HG03571 (cell line): ENCODE results near the gene RYR2.

Experiments
- ATAC-seq: cut with Tn5 transposase; IDR thresholded peaks from one replicate; pipeline ENCODE4 v1.9.1; 2021; ENCODE audit not compliant: unreplicated experiment

The RYR2 gene

DNA sequence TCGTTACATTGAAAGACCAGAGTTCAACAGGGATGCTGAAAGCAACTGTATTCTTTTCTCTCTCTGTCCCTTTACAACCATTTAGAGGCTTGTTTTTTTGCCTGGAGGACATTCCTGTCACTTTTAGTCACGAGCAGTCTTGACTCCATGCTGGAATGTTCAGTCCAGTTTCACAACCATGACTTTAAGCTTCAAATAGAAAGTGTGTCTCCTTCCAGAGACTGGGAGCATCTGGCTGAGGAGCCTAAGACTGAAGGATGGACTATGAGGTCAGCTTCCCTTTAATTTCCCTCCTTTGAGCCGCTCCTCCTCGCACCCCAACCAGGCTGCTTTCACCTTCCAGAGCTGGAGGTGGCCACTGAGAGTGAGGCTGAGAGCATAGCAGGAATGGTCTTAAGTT is 10.5 kb upstream of the RYR2 start:
- no peak for ATAC-seq

DNA sequence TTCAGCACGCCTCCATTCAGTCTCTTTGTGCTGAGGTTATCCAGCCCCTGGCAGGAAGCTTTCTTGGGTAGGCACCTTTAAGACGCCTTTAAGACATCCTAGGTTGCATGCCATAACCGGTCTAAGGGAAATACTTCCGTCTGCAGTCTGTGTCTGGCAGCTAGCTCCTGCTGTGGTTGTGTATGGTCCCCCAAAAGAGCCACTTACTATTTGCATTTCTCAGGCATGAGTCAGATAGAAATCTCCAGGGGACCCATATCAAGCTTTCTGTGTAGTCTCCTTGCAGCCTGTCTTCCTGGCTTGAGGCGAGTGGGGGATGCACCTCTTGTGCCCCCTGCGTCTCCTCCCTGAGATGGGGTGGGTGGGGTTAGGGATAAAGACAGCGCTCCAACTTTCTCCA is 10.0 kb upstream of the RYR2 start:
- peak; percentile 67 for ATAC-seq

DNA sequence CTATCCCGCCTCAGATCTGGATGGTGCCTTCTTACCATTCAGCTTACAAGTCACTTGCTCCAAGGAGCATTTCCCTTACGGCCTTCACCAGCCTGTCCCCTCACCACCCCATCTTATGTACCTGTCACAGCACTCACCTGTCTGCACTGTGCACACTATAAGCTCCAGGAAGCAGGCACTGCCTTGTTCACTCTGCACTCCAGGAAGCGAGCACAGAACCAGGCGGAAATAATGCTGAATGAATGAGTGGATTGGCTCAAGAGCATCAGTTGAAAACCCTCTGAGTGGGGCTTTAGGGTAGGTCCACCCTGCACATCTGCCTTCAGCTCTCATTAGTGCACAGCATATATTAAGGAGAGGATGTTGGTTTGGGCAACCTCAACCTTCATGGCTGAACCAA is 8.9 kb upstream of the RYR2 start:
- ATAC-seq = no peak

DNA sequence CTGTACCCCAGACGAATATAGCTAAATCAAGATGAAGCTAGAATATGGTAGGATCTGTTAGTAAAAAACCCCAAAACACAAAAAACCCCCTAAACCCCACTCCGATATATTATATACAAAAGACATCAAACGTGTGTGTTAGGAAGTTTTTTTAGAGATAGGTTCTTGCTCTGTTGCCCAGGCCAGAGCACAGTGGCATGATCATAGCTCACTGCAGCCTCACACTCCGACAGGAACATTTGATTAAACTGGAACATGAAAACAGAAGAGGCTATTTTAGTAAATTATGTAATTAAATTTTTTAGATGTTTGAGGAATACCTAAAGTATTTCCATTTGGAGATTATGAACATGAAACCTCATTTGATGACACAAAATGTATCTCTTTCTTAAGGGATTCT is 8.2 kb upstream of the RYR2 start:
- no peak for ATAC-seq

DNA sequence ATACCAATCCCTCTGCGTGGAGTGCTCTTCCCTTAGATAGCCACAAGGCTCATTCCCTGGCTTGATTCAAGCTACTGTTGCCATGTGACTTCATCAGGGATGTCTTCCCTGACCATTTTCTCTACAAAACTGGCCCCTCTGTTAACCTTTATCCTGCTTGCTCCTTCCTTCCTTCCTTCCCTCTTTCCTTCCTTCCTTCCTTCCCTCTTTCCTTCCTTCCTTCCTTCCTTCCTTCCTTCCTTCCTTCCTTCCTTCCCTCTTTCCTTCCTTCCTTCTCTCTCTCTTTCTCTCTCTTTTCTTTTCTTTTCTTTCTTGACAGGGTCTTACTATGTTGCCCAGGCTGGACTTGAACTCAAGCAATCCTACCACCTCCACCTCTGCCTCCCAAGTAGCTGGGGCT is 6.2 kb upstream of the RYR2 start:
- ATAC-seq = no peak

DNA sequence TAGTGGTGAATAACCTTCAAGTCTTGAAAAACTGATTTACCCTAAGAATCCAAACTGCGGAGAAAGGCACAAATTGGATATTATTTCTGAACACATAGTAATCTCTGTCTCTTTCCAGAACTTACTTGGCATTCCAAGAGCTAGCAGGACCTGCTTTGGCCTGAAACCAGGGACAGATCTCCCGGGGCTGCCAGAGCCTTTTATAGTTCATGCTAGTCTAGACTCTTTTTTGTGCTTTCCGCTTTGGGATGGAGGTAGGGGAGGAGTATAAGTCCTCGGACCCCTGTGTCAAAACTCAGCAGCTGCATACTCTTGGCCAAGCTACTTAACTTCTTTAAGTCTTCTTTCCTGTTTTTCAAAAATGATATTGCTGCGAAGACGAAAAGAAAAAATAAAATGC is 3.8 kb upstream of the RYR2 start:
- no peak for ATAC-seq

DNA sequence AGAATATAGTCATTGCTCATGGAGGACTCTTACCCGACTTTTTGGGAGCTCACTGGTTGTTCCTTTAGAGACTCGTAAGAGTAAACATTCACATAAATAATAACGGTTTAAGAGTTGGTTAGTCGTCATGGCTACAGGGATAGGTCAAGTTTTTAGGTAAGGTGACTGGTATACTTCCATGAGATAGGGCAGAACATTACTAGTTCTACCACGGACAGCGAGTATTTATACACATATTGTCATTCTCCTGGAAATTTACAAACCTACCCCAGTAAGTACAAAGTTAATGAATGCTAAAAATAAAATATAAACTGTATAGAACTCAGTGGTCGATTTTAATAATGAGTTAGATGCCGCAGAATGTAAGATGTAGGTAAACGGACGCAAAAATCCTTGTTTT is 1.2 kb upstream of the RYR2 start:
- ATAC-seq = no peak

DNA sequence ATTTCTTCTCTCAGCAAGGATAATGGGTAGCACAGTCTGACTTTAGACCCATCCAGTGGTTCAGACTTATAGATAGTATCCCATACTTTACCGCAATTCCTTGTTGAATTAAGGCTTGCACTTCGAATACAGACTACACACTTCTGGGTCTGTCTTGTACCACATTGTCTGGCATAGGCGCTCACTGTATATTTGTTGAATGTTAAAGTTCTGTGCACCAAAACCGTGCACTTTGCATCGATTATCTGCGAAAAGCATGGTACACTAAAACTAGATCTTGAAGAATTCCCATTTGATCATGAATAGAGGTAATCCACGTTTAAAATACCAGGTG is 556 bp upstream of the RYR2 start:
- ATAC-seq = no peak

DNA sequence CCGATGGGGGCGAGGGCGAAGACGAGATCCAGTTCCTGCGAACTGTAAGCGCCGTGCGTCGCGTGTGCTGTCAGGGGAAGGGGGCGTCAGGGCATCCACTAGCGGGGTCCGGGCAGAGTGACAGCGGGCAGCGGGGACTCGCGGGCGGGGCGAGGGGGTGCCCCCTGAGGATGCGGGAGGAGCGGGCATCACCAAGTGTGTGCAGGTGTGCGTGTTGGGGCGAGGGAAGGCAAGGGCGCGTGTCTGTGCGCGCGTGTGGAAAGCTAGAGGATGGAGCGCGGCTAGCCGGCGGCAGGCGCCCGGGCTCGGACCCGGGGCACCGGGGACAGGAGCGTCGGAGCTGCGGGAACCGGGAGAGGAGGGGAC is 525 bp downstream of the RYR2 start:
- ATAC-seq = no peak

DNA sequence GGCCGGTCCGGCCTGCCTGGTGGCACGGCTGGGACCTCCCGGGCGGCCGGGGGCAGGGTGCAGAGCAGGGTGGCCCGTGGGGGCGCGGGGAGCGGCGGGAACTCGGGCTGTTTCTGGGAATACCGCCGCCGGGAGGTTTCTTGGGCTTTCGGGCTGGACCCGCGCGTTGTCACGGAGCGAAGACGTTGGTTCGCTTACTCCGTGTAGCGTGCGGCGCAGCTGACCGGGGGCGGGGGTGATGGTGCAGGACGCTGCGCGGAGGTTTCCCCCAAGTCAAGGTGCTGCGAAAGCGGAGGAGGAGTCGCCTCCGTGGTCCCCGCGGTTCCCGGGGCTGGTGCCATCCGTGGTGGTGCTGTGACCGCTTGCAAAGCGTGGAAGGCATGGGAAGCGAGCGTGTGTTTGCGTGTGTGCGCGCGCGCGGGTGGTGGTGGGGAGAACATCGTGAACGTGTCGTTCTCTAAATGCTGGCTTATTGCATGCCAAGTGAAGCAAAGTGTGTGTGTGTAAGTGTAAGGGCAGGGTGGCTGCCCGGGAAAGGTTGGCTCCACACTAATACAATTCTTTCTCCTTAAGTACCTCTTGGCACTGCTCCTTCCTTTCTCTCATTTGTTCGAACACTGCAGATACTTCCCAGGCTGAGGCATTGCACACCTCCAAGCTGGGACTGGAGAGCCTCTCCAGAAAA is 1.1 kb downstream of the RYR2 start:
- no peak for ATAC-seq

DNA sequence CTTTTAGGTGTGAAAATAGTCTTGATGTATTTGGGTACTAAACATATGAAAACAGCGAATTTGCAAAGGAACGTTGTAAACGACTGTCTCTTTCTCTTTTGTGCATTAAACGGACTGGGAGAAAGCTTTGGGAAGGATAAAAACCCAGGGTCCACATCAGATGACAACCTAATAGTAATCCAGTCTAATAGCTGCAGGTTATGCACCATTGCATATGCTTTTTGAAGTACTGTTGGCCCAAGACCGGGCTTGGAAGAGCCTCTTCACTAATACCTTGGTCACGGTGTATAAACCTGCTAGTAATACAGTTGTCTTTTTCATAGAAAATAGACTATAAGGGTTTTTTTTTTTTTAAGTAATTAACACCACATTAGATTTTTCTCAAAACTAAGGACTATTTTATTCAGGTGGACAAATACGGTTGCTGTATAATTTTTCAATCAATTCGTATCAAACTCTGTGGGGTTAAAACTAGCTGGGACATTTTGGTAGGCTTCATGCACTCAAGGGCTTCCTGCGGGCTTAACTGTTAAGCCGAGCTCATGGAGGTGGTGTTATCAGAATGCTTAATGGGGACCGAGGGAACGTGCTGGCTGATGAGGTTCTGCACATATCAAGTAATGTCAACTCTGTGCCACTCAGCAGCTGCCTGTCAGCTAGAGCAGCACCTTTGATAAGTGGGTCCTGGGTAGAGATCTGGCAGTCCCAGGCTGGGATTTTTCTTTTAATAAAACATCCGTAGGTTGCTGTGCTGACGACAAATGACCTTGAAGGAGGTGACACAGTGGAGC is 2.1 kb downstream of the RYR2 start:
- no peak for ATAC-seq

DNA sequence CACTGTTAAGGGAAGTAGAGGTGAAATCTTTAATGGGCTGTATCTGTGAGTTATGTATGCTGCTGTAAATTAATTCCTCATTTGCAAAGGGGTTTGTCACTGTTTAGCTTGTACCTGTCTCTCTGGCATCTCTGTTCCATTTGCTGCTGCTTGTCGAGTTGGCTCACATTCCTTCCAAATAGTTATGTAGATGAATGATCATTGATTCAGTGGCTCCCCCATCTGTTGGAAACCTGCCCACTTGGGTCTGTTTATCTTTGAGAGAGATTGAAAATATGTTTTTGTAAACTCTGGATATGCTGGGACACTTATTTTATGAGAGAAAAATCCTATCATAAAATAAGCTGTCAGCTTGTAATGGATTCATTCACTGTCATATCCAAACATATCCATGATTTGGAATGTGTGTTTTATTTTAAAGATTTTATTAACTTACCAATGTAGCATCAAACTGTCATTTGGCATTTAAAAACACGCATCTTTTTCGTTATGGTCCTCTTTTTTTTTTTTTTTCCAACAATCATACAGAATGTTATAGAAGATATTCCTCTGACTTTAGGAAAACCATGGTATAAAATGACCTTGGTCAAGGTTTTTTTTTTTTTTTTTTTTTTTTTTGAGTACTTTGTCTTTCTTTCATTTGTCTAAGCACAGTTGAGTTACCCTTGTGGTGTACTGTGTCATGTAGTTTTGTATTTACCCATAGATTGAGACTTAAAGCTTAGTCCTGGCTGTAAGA is 3.5 kb downstream of the RYR2 start:
- no peak for ATAC-seq

DNA sequence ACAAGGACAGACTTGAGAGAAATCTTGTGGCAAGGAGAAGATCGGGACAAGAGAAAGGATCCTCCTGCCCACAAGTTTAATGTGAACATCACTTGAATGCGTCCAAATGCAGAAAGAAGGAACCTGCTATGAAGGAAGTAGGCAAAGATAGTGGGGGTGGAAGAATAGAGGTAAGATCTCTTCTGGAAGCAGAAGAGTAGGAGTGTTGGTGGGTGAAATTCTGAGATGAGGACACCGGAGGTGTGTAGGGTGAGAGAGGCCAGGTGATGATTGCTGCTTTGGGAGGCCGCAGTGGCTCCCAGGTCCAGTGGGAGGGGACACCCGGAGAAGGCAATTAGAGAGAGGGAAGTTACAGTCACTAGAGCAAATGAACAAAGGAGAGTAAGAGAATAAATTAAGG is 6.8 kb downstream of the RYR2 start:
- no peak for ATAC-seq

DNA sequence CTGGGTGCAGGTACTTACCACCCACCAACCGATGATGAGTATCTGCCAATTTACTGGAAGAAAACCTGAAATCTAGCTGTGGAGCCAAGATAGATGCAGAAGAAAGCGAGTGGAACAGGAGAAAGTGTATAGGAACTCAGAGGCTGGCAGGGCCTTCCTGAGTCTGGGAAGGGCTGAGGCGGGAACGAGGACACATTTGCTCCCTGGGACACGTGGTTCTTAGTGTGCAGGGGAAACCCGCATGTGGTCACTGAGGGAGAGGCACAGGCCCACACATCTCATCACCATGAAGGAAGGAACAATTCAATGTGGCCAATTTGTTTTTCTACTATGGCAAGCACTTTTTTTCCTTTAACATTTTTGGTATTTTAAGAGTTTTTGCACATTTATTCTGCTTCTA is 8.2 kb downstream of the RYR2 start:
- no peak for ATAC-seq

DNA sequence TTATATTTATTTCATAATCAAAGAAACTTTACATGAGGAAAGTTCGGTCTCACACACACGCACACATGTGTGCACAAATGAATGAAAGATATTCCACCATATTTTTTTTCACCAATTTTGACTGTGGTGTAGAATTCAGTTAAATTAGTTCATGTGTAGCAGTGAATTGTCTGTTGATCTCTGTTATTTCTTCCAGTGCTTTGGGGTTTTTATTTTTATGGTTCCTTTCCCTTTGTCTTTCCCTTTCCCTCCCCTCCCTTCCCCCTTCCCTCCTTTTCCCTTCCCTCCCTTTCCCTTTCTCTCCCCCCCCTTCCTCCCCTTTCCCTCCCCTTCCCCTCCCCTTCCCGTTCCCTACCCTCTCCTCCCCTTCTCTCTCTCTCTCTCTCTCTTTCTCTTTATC is 8.9 kb downstream of the RYR2 start:
- no peak for ATAC-seq

DNA sequence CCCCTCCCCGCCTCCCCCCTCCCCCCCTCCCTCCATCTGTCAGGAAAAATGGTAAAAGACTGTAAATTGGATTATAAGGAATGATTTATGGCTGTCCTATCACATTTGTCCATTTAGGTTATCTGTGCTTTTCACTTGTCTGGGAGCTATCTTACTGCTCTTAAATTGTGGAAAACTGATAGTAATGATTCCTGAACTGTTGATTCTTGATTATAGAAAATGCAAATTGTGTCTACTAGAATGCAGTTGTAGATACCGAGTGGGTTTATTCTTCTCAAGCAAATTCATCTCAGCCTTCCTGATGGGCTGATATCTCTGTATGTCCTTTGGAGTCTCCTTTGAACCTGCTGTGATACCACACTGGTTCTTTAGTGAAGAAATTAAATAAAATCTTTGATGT is 12.3 kb downstream of the RYR2 start:
- ATAC-seq = no peak

DNA sequence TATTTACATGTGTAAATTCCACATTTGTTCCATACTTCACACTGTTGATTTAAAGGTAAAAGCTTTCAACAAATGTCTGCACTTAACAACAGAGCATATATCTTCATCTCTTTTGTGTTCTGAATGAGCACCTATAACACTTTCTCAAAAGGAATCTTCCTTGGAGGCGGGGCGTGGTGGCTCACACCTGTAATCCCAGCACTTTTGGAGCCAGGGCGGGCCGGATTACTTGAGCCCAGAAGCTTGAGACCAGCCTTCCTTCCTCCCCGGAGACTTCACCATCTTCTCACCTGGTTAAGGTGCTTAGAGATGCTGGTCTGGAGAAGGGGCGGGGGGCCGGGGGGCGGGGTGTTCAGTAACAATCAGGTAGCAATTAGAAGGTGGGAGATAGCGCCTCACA is 16.5 kb downstream of the RYR2 start:
- no peak for ATAC-seq

DNA sequence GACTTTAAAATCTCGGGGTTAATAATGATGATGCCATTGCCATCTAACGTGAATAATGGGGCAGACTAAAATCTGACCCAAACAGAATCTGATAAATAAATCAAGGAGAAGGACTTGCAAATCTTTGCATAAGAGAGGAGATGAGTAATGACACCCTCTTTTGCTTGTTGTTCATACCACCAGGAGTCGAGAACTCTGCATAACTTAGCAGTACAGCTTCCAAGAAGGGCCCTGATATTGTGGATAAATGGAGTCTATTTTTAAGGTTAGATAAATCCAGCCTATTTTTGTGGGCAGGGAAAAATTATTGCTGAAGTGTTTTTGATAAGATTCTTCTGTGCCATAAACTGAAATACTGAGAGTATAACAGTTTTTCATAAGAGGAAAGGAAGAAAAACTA is 17.3 kb downstream of the RYR2 start:
- ATAC-seq = no peak

DNA sequence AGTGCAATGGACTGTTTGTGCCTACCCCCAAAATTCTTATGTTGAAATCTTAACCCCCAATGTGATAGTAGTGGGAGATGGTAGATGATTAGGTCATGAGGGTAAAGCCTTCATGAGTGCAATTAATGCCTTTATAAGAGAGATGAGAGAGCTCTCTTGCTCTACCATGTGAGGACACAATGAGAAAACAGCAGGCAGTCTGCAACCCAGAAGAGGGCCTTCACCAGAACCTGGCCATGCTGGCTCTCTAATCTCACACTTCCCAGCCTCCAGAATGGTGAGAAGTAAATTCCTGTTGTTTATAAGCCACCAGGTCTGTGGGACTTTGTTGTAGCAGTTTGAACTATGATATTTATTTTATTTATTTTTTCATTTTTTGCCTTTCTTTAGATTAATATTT is 21.0 kb downstream of the RYR2 start:
- no peak for ATAC-seq

DNA sequence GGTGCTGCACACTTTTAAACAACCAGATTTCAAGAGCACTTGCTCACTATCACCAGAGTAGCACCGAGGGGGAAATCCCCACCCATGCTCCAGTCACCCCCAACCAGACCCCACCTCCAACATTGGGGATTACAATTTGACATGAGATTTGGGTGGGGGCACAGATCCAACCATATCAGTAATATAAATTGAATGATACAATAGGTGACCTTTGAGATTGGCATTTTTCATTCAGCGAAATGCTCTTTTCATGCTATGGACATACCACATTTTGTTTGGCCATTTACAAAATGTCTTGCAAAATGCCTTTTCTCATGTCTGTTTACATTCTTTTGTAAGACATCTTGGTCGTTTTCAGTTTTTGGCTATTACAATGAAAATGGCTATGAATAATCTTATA is 23.9 kb downstream of the RYR2 start:
- no peak for ATAC-seq

DNA sequence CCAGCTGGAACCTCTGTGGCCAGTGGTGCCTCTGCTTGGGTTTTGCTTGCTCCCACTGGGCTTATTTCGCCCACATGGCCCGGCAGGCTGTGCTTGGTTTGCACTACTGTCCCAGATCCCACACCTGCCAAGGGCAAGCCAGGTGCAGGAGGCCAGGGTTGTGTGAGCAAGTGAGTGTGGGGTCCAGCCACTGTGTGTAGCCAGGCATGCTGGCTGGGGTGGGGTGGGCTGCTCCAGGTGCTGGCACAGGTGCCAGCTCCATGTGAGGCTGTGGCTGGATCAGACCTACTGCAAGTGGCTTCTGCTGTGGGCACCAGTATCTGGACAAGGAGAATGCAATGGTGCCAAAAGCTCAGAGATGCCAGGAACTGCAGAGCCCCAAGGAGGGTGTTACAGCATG is 28.5 kb downstream of the RYR2 start:
- no peak for ATAC-seq

DNA sequence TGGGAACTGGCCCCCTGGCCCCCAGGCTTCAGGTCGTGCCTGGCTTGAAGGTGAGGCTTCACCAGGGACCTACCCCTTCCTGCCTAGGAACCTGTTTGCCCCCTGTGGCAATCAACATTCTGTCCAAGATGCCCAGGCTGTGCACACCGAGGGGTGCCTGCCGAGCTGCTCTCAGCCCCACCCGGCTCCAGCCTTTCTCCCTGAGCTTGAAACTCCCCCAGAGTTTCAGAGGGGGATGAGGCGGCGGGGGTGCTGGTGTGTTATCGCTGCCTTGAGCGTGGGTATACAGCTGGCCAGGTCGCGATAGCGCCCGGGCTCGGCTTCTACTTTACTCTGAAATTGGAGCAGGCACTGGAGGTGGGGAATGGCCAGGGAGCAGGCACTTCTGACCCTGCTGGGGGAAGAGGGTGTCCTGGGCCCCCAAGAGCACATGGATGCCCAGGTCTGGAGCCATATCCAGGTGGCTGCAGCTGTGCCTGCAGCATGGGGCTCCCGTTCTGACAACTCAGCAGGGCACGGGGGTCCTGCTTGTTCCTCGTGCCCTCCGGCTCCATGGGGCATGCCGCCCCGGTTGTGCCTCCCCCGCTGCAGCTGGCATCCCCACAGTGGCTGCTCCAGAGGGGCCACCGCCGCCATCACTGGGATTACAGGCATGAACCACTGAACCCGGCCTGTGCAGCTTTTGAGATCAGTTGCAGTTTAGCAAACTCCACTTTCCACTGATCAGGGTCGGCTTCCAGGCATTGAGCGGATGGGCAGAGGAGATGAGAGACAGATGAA is 29.8 kb downstream of the RYR2 start:
- no peak for ATAC-seq
